RPMI8226 (cell line): ENCODE results near the gene SLC17A7.
"Not testable (repeated sequence)": the region's sequence is repeated elsewhere in the genome, so short reads cannot be mapped to it uniquely, and the experiment has no call there.

Experiments
- DNase-seq: peaks from one replicate; pipeline ENCODE4 v3.0.0-alpha.2; 2015

SLC17A7 gene

GRCh38 chr19:49469828-49470614 is 28.7 kb upstream of the SLC17A7 start:
- no peak for DNase-seq

- DNase-seq, result peak; percentile 39
Observed at GRCh38 chr19:49468746-49469447, 27.6 kb upstream of the SLC17A7 start.

GRCh38 chr19:49468199-49468598 is 26.9 kb upstream of the SLC17A7 start:
- DNase-seq, result no peak

- DNase-seq, result no peak
Observed at GRCh38 chr19:49465371-49465770, 24.0 kb upstream of the SLC17A7 start.

- DNase-seq, result no peak
Observed at GRCh38 chr19:49463960-49464740, 22.8 kb upstream of the SLC17A7 start.

GRCh38 chr19:49462492-49462891 is 21.2 kb upstream of the SLC17A7 start:
- no peak for DNase-seq

GRCh38 chr19:49461656-49462055 is 20.3 kb upstream of the SLC17A7 start:
- DNase-seq, result no peak

- DNase-seq, result not testable (repeated sequence)
Observed at GRCh38 chr19:49461130-49461529, 19.8 kb upstream of the SLC17A7 start.

- no peak for DNase-seq
Observed at GRCh38 chr19:49459388-49459787, 18.1 kb upstream of the SLC17A7 start.

GRCh38 chr19:49458567-49458903 is 17.2 kb upstream of the SLC17A7 start:
- DNase-seq, result peak; percentile 71

- no peak for DNase-seq
Observed at GRCh38 chr19:49456326-49456725, 15.0 kb upstream of the SLC17A7 start.

- DNase-seq, result no peak
Observed at GRCh38 chr19:49455773-49456172, 14.4 kb upstream of the SLC17A7 start.

- no peak for DNase-seq
Observed at GRCh38 chr19:49453757-49454240, 12.5 kb upstream of the SLC17A7 start.

GRCh38 chr19:49453013-49453756 is 11.9 kb upstream of the SLC17A7 start, which contains the start of gene ALDH16A1:
ALDH16A1 (plus strand) TSS chr19:49453225; CDS start chr19:49453332, 107 bp downstream.
- DNase-seq, result peak; percentile 95

GRCh38 chr19:49451430-49452181 is 10.3 kb upstream of the SLC17A7 start, which contains the start of gene PIH1D1:
PIH1D1 (minus strand) TSS chr19:49451814; CDS start chr19:49451574, 240 bp downstream.
- peak; percentile 96 for DNase-seq

GRCh38 chr19:49450405-49450804 is 9.1 kb upstream of the SLC17A7 start:
- DNase-seq, result no peak

GRCh38 chr19:49448432-49448786 is 7.1 kb upstream of the SLC17A7 start:
- no peak for DNase-seq

GRCh38 chr19:49447485-49448431 is 6.4 kb upstream of the SLC17A7 start:
- DNase-seq, result no peak

GRCh38 chr19:49445997-49446396 is 4.7 kb upstream of the SLC17A7 start:
- no peak for DNase-seq

GRCh38 chr19:49444100-49444700 is 2.9 kb upstream of the SLC17A7 start:
- DNase-seq, result not testable (repeated sequence)
